Vagina (tissue), 2 donors: ENCODE results near the gene MGAT3.

Experiments
- POLR2AphosphoS5 ChIP-seq, 2 donors: sonication (generic); formaldehyde crosslinking; IDR thresholded peaks; one replicate each; pipeline ENCODE4 v1.9.0; 2017; ENCODE audit warnings: antibody characterized with exemption in 2 of 2, mild to moderate bottlenecking in 2 of 2, low read depth in 1 of 2; ENCODE audit not compliant: insufficient read depth in 1 of 2
- TF ChIP-seq, protein P1 (sequence below), 3 experiments: fragments of 450-650 bp in 2 of 3; fragments of 200-600 bp in 1 of 3; sonication (generic) in 1 of 3; IDR thresholded peaks; one replicate each; pipeline ENCODE4 v1.5.1; 2017 to 2019; ENCODE audit warnings: antibody characterized with exemption in 3 of 3, mild to moderate bottlenecking in 2 of 3, moderate library complexity in 2 of 3

DNA sequence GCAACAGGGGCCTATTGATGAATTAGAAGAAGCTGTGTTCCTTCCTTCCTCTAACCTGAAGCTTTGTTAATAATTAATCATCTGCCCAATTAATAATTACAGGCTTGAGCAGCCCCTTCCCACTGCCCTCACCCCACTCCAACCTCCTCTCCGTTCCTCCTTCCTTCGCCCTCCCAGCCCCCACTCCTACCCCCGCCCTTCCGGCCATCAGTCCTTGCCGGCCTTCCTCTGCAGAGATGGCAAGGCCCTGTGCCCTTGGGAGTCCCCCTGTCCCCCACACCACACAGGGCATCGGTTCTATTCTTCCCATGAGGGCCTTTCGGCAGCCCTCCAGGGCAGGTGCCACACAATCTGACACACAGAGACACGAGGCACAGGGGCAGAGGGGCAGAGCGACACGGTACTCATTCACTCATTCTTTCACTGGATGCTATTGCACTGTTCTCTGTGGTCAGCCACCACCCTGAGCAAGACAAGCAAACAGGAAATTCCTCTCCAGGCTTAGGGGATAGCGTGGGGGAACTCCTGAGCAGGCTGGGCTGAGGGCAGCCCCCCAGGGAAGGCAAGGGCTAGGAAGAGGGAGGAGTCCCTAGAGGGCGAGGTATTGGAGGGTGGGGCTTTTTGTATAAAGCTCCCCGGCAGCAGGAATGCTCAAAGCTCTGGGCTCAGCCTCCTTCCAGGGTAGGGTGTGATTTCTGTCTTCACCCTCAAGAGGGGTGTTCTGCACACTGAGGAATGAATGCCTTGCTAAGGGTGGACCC, 14.7 kb downstream of the MGAT3 start:
- TF ChIP-seq, protein P1, sequence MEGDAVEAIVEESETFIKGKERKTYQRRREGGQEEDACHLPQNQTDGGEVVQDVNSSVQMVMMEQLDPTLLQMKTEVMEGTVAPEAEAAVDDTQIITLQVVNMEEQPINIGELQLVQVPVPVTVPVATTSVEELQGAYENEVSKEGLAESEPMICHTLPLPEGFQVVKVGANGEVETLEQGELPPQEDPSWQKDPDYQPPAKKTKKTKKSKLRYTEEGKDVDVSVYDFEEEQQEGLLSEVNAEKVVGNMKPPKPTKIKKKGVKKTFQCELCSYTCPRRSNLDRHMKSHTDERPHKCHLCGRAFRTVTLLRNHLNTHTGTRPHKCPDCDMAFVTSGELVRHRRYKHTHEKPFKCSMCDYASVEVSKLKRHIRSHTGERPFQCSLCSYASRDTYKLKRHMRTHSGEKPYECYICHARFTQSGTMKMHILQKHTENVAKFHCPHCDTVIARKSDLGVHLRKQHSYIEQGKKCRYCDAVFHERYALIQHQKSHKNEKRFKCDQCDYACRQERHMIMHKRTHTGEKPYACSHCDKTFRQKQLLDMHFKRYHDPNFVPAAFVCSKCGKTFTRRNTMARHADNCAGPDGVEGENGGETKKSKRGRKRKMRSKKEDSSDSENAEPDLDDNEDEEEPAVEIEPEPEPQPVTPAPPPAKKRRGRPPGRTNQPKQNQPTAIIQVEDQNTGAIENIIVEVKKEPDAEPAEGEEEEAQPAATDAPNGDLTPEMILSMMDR (IDR thresholded peaks at IDR 0.05): no peak
- TF ChIP-seq POLR2AphosphoS5 (IDR thresholded peaks at IDR 0.05; ENCODE audit: insufficient read depth in 1 of 2, low read depth in 1 of 2): no peak
